Measurements from ENCODE around the gene POU6F1.

GRCh38 chr12:51254536-51254935 lies 36.7 kb upstream of the POU6F1 start:
- TF ChIP-seq YY1 (tag by site-specific recombination; IDR thresholded peaks at IDR 0.05) (no peak), ZBTB44 (tag by site-specific recombination; IDR thresholded peaks at IDR 0.05) (no peak), ZNF140 (tag by site-specific recombination; IDR thresholded peaks at IDR 0.05) (no peak), CTCF (tag by site-specific recombination; IDR thresholded peaks at IDR 0.05) (no peak), ZNF830 (tag by site-specific recombination; IDR thresholded peaks at IDR 0.05; ENCODE audit: low read depth) (no peak), ZNF274 (IDR thresholded peaks at IDR 0.05; ENCODE audit: low read length) (no peak), ZNF274 (tag by site-specific recombination; IDR thresholded peaks at IDR 0.05; ENCODE audit: borderline replicate concordance) (no peak), PRDM4 (tag by site-specific recombination; IDR thresholded peaks at IDR 0.05) (no peak), ZNF266 (tag by site-specific recombination; IDR thresholded peaks at IDR 0.05; ENCODE audit: low read depth) (no peak), REST (tag by site-specific recombination; IDR thresholded peaks at IDR 0.05) (no peak), WT1 (tag by site-specific recombination; IDR thresholded peaks at IDR 0.05) (no peak), ZBTB20 (tag by site-specific recombination; IDR thresholded peaks at IDR 0.05) (no peak), PBX3 (CRISPR knock-in tag; IDR thresholded peaks at IDR 0.05) (no peak), INSM2 (tag by site-specific recombination; IDR thresholded peaks at IDR 0.05) (no peak)

All from HEK293 (cell line).